ENCODE data around the gene PRADC1.
"Not testable (repeated sequence)": the region's sequence is repeated elsewhere in the genome, so short reads cannot be mapped to it uniquely, and the experiment has no call there.

Gene PRADC1

GRCh38 chr2:73233154-73233931 lies at the start of gene PRADC1:
TSS of gene PRADC1 (minus strand) at chr2:73233239. CDS start at chr2:73233160, 79 bp downstream.
- peak; percentile 97 for DNase-seq

DNA sequence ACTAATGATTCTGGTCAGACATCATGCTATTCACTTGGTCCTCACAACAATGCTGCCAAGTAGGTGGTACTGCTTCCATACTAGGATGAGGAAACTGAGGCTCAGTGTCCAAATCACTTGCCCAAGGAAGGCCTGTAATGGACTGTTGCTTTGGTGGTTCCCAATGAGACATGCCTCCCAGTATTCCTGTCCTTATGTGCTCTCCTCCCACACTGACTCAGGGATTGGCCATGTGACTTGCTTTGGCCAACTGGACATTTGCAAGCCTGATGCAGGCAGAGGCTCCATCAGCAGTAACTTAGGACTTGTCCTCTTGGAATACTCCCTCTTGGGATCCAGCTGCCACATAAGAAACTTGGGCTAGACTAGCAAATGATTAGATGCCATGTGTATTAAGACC lies 48.2 kb upstream of the PRADC1 start:
- DNase-seq = no peak

DNA sequence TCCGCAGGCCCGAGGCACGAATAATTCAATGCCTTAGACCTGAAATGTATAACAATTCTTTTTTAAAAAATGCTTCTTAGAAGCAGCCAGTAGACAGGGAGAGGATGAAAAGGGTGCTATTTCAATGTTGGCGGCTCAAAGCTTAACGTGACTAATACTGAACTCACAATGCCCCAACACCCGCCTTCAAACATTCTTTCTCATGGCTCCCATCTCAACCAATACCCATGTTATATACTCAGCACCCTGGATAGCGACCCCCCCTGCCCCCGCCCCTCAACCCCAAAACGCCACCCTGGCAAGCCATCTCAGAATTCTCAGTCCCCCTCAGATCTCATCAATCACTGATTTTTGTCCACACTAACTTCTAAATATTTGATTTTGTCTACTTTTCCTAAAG lies 46.8 kb upstream of the PRADC1 start:
- no peak for DNase-seq

GRCh38 chr2:73272270-73272669 lies 39.2 kb upstream of the PRADC1 start:
- DNase-seq = no peak

GRCh38 chr2:73269686-73270465 lies 36.8 kb upstream of the PRADC1 start:
- DNase-seq = peak; percentile 35

- peak; percentile 84 for DNase-seq
Observed at GRCh38 chr2:73268830-73269685, 36.0 kb upstream of the PRADC1 start.

DNA sequence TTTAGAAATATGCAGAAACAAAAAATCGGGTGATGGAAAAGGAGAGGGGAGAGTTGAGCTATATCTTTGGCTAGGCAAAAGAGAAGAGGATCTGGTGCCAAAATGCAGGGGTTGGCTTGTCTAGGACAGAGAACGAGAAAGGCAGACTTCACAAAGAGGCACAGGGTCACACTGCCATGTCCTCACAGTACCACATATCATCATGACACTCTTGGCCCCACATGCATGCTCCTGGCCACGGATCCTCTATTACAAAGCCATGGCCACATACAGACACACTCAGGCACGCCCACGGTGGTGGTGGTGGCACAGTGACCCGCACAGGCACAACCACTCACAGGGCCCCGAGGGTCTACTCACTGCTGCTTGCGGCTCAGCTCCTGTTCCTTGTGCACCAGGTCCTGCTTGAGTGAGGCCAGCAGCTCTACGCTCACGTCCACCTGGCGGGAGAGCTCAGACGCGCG lies 35.4 kb upstream of the PRADC1 start:
- DNase-seq = no peak

DNA sequence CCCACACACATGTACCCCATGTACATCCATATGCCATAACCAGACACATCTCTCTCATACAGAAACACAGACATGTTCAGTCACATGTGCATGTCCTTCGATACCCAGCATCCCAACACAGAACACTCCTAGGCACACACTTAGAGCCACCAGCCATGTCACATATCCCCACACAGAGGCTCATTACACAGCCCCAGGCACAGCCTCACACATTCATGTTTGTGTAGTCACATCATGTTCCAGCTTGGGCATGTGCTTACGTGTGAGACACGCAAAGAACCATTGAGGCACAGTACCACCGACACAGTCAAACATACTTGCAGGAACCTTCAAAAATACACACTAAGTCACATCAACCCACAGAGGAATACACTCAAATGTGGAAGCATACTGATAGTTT lies 34.0 kb upstream of the PRADC1 start:
- DNase-seq = no peak

- DNase-seq = peak; percentile 51
Observed at GRCh38 chr2:73266061-73266901, 33.2 kb upstream of the PRADC1 start.

DNA sequence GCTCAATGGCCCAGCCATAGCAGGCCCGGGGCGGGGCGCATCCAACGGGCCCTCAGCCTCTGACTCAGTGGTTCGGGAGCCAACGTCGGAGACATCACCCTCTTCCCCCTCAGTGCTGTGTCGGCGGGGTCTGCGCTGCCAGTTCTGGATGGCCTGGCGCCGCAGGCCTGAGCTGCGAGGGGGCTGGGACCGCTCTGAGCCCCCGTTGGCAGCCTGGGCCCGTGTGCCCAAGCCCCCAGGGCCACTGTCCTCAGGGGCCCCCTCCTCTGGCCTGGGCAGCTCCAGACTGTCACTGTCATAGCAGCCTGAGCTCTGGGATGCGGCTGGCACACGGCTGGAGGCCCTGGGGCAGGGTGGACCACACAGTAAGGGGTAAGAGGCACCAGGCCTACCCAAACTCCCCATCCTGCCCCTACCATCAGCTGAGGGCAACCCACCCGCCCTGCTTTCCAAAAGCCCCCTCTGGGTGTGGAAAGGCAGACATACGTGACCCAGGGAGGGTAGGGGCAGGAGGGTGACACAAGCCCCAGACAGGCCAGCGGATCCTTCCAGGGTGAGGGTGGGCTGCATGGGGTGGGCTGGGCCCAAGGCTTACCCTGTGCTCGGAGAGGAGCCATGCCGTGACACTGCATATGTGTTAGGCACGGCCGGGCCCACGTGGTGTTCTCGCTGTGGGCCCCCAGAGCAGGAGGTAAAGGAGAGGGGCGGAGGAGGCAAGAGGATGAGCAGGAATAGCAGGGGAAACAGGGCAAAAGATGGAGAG lies 32.4 kb upstream of the PRADC1 start:
- no peak for DNase-seq

GRCh38 chr2:73264783-73265182 lies 31.7 kb upstream of the PRADC1 start:
- DNase-seq = no peak

DNA sequence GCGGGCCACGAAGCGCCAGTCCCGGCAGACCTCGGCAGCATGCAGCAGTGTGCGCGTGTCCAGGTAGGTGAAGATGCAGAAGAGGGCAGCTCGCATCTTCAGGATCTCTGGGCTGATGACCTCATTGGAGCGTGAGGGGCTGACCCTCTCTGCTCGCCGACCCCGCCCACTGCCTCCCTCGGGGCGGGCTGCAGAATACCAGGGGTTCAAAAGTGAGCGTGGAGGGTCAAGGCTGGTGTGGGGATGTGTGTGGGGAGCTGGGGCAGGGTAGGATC lies 31.2 kb upstream of the PRADC1 start:
- DNase-seq = no peak

DNA sequence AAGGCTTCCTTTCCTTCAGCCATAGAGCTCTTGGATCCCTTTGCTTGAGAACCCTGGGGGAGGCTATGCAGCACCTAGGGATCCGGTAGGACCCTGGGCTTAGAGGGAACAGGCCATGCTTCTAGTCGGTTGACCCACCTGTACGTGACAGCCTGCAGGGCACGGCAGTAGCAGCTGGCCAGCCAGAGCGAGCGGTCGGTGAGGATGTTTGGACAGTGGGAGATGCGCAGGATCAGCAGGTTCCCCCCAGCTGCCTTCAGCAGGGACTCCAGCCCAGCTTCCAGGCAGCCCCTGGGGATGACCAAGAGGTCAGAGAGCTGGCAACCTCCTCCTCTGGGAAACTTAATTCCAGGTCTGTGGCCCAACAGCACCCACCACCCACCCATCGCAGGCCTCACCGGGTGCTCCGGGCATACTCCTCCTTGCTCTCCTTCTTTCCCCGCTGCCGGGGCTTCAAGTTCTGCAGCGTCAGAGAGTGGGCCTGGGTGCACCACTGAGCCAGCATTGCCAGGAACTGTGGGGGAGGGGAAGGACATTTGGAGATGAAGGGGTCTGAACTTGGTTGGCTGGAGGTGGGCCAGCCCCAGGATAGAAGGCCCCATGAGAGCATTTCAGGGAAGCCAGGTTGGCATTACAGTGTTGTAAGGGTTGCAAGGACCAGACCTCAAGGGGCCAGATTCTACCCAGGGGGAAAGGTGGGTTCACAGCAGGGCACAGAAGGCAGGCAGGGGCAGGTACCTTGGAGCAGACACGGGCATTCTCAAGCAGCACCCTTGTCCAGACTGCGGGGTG lies 30.7 kb upstream of the PRADC1 start:
- no peak for DNase-seq

- DNase-seq = not testable (repeated sequence)
Observed at GRCh38 chr2:73262691-73263429, 29.8 kb upstream of the PRADC1 start.

GRCh38 chr2:73262108-73262651 lies 29.1 kb upstream of the PRADC1 start:
- DNase-seq = no peak

DNA sequence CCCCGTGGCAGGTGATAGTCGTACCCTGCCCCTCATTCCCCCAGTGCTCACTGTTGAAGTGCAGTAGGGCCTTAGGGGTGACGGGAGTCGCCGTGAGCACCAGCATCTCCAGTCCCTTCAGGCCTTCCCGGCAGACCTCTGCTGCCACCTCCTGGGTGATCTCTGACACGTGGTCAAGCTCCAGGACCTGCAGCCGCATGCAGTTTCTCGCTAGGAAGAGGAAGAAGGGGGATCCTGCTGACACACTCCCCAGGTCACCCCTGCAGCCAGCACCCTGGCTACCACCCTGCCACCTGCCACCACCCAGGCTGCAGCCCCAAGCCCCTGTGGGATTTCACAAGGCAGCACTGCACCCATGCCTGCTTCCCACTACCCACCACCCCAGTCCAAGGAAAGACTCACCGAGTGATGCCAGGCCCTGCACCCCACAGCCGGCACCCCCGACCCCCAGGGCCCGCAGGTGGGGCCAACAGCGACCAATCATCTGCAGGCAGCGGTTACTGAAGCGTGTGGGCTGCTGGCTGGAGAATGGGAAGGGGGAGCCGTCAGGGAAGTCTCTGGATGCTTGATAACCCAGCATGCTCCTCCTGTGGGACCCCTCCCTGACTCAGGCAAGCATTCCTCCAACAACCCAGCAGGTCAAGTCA lies 27.4 kb upstream of the PRADC1 start:
- DNase-seq = no peak

GRCh38 chr2:73259704-73260337 lies 26.8 kb upstream of the PRADC1 start:
- no peak for DNase-seq

DNA sequence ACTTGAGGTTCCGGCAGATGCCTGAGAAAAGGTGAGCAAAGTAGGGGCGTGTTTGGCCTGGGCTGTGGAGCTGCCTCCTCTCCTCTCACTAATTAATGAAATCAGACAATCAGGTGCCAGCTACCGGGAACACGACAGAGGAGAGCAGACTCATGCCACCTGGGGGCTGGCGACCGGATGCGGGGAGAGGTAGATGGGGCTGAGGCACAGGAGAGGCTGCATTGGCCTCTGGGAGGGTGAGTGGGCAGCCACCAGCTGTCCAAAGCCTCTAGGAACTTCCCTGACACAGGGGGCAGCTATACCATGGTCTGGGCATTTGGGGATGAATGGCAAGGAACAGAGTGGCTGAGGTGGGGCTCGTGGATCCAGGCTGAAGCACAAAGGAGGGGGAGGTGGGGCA lies 26.2 kb upstream of the PRADC1 start:
- no peak for DNase-seq

DNA sequence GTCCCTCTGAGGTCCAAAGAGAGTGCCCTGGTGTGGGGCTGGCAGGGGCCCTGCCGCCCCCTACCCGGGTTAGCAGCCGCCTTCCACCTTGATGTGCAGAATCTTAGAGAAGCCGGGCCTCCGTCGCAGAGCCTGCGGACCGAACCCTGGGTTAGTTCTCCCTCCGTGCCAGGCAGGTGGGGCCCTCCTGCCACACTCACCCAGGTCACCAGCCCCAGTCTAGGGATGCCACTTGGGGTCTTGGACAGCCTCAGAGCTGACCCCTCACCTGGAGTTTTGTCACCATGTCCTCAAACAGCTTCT lies 25.8 kb upstream of the PRADC1 start:
- DNase-seq = no peak
